K562 treated with DMSO at 1 percent for 12 hours (cell line): ENCODE measurements around the gene GGTLC2. TPM values are rescaled to one million over a fixed set of nuclear protein-coding genes. Genes with fewer than 3 reads are reported as not detected.

Experiments
- total RNA-seq: library from RNA; unstranded; fragments of 300-600 nt; gene quantifications from 2 replicates; pipeline ENCODE4 v1.2.3, GENCODE V29; 2022; ENCODE audit not compliant: insufficient read depth

GGTLC2 gene
- total RNA-seq = not detected in 2 replicates

GRCh38 chr22:22644314-22644713, at the start of gene GGTLC2:
Gene GGTLC2 (plus strand): TSS chr22:22644614. CDS start chr22:22646346, 1,732 bp downstream.

Other genes starting within 250 kb of the GGTLC2 start
- gene ZNF280B, start 135.9 kb upstream of the GGTLC2 start, total RNA-seq = 3.1 and 16.9 TPM in 2 replicates
- 25.5 and 49.5 TPM in 2 replicates for gene ZNF280A, start 124.3 kb upstream of the GGTLC2 start, total RNA-seq
- gene PRAME, start 85.3 kb upstream of the GGTLC2 start, total RNA-seq = 1,097 and 1,732 TPM in 2 replicates
- gene IGLL5, start 243.2 kb downstream of the GGTLC2 start, total RNA-seq = not detected in 2 replicates